ENCODE measurements around the gene SLC5A9.
"Not testable (repeated sequence)": the region's sequence is repeated elsewhere in the genome, so short reads cannot be mapped to it uniquely, and the experiment has no call there.

The SLC5A9 gene

GRCh38 chr1:48214366-48214765 is 8.2 kb upstream of the SLC5A9 start:
- not testable (repeated sequence) for DNase-seq (ENCODE audit: low spot score)

- no peak for DNase-seq (ENCODE audit: low spot score)
These were observed 7.7 kb upstream of the SLC5A9 start for GRCh38 chr1:48214820-48215219.

GRCh38 chr1:48215222-48215621 is 7.3 kb upstream of the SLC5A9 start:
- no peak for DNase-seq (ENCODE audit: low spot score)

GRCh38 chr1:48215889-48216288 is 6.6 kb upstream of the SLC5A9 start:
- no peak for DNase-seq (ENCODE audit: low spot score)

- no peak for DNase-seq (ENCODE audit: low spot score)
These were observed 6.2 kb upstream of the SLC5A9 start for GRCh38 chr1:48216313-48216712.

- DNase-seq (ENCODE audit: low spot score), result no peak
These were observed 5.6 kb upstream of the SLC5A9 start for GRCh38 chr1:48216941-48217340.

- no peak for DNase-seq (ENCODE audit: low spot score)
These were observed 4.7 kb upstream of the SLC5A9 start for GRCh38 chr1:48217856-48218255.

GRCh38 chr1:48219803-48220202 is 2.7 kb upstream of the SLC5A9 start:
- DNase-seq (ENCODE audit: low spot score), result no peak

GRCh38 chr1:48221122-48221521 is 1.4 kb upstream of the SLC5A9 start:
- no peak for DNase-seq (ENCODE audit: low spot score)

GRCh38 chr1:48221657-48222056 is 859 bp upstream of the SLC5A9 start:
- no peak for DNase-seq (ENCODE audit: low spot score)

- no peak for DNase-seq (ENCODE audit: low spot score)
These were observed 1.1 kb downstream of the SLC5A9 start for GRCh38 chr1:48223366-48224240.

- no peak for DNase-seq (ENCODE audit: low spot score)
These were observed 2.3 kb downstream of the SLC5A9 start for GRCh38 chr1:48224791-48225190.

GRCh38 chr1:48225579-48225978 is 3.1 kb downstream of the SLC5A9 start:
- no peak for DNase-seq (ENCODE audit: low spot score)

- no peak for DNase-seq (ENCODE audit: low spot score)
These were observed 4.9 kb downstream of the SLC5A9 start for GRCh38 chr1:48227165-48228013.

- DNase-seq (ENCODE audit: low spot score), result no peak
These were observed 5.6 kb downstream of the SLC5A9 start for GRCh38 chr1:48228156-48228555.

GRCh38 chr1:48229317-48229716 is 6.8 kb downstream of the SLC5A9 start:
- DNase-seq (ENCODE audit: low spot score), result no peak

- no peak for DNase-seq (ENCODE audit: low spot score)
These were observed 7.7 kb downstream of the SLC5A9 start for GRCh38 chr1:48230236-48230635.

GRCh38 chr1:48232722-48233121 is 10.2 kb downstream of the SLC5A9 start:
- DNase-seq (ENCODE audit: low spot score), result no peak

GRCh38 chr1:48233666-48234485 is 11.4 kb downstream of the SLC5A9 start:
- no peak for DNase-seq (ENCODE audit: low spot score)

- no peak for DNase-seq (ENCODE audit: low spot score)
These were observed 13.1 kb downstream of the SLC5A9 start for GRCh38 chr1:48235652-48236051.

- no peak for DNase-seq (ENCODE audit: low spot score)
These were observed 14.4 kb downstream of the SLC5A9 start for GRCh38 chr1:48236716-48237470.

All from hematopoietic multipotent progenitor cell treated with erythropoietin and hydrocortisone succinate and interleukin-3 and kit ligand, for 17 days (in vitro differentiated cells).